ENCODE data around the gene UBA6. TPM values are rescaled to one million over a fixed set of nuclear protein-coding genes. Genes with fewer than 3 reads are reported as not detected.

The UBA6 gene
- total RNA-seq, 1 experiment from 2014 or later = 72.2 TPM

GRCh38 chr4:67694662-67695061 lies 6.3 kb downstream of the UBA6 start:
- Histone ChIP-seq H3T11ph (ENCODE audit: low read length) (no peak overlapping the region), H3K23ac (ENCODE audit: insufficient read length, low read depth, low read length) (no peak overlapping the region), H3K18ac (ENCODE audit: insufficient read length, low read depth, low read length) (no peak overlapping the region), H4K91ac (ENCODE audit: insufficient read length, low read depth, low read length) (no peak overlapping the region), H2BK15ac (ENCODE audit: low read depth, low read length) (no peak overlapping the region), H3K4me1 (ENCODE audit: insufficient read depth, low read length) (no peaks in the 10 kb centered on the region), H2AK5ac (ENCODE audit: insufficient read length, low read length) (no peak overlapping the region), H3K9ac (ENCODE audit: extremely low read depth, insufficient read length, low read length) (no peak overlapping the region), H3K79me2 (ENCODE audit: insufficient read depth, low read length) (peaks cover 13% of the 10 kb centered on the region; the same call in 1 of the 2 replicates), H4K8ac (replicated peaks; ENCODE audit: insufficient read length, low read depth, low read length) (no peak overlapping the region), H2BK20ac (ENCODE audit: low read depth, low read length, poor library complexity, severe bottlenecking) (no peak overlapping the region), H3K4me2 (ENCODE audit: insufficient read depth, insufficient read length, low read length) (no peak overlapping the region), H3K23me2 (ENCODE audit: insufficient read length, low read depth, low read length, poor library complexity, severe bottlenecking) (no peaks in the 10 kb centered on the region), H3K56ac (ENCODE audit: insufficient read length, low read depth, low read length) (no peak overlapping the region), H4K20me1 (ENCODE audit: control insufficient read depth, insufficient read depth, insufficient read length) (no peaks in the 10 kb centered on the region), H3K79me1 (ENCODE audit: insufficient read depth, low read depth, low read length, poor library complexity, severe bottlenecking) (peaks cover 5% of the 10 kb centered on the region), H3K27ac (ENCODE audit: insufficient read length, low read depth, low read length) (no peak overlapping the region), H4K5ac (ENCODE audit: insufficient read length, low read depth, low read length) (no peak overlapping the region), H3K27me3 (ENCODE audit: insufficient read depth, low read length) (no peaks in the 10 kb centered on the region), H2AFZ (ENCODE audit: low read length) (no peak overlapping the region), H3K4ac (ENCODE audit: low read depth, low read length) (no peak overlapping the region), H3K9me3 (ENCODE audit: control insufficient read depth, low read depth, low read length) (no peaks in the 10 kb centered on the region), H3K14ac (ENCODE audit: insufficient read depth, low read length) (no peak overlapping the region), H2BK5ac (ENCODE audit: insufficient read length, low read length) (no peak overlapping the region), H2BK12ac (ENCODE audit: insufficient read length, low read depth, low read length) (no peak overlapping the region), H2BK120ac (ENCODE audit: low read depth, low read length, poor library complexity, severe bottlenecking) (no peak overlapping the region)
- Mint-ChIP-seq H3K4me3 (no peak overlapping the region), H3K27me3 (ENCODE audit: low read depth) (no peaks in the 10 kb centered on the region), H3K4me1 (peaks cover 2% of the 10 kb centered on the region in 2 experiments), H3K36me3 (ENCODE audit: insufficient read depth in 1 of 3, low read depth in 3 of 3) (peaks cover 5 to 33% (median 29%) of the 10 kb centered on the region in 3 experiments; a peak in 6 of 7 replicates), H3K9me3 (no peaks in the 10 kb centered on the region), H3K27ac (no peak overlapping the region)
- TF ChIP-seq CTCF (conservative IDR thresholded peaks at IDR 0.05) = no peak
- DNase-seq = no peak
- WGBS (ENCODE audit: extremely low coverage, insufficient read length, low lambda C conversion rate) = no CpG with 5 or more reads among the region's 3 CpGs

Measured in H9 (cell line).